ENCODE measurements around the gene TMEM218.

TMEM218 gene

DNA sequence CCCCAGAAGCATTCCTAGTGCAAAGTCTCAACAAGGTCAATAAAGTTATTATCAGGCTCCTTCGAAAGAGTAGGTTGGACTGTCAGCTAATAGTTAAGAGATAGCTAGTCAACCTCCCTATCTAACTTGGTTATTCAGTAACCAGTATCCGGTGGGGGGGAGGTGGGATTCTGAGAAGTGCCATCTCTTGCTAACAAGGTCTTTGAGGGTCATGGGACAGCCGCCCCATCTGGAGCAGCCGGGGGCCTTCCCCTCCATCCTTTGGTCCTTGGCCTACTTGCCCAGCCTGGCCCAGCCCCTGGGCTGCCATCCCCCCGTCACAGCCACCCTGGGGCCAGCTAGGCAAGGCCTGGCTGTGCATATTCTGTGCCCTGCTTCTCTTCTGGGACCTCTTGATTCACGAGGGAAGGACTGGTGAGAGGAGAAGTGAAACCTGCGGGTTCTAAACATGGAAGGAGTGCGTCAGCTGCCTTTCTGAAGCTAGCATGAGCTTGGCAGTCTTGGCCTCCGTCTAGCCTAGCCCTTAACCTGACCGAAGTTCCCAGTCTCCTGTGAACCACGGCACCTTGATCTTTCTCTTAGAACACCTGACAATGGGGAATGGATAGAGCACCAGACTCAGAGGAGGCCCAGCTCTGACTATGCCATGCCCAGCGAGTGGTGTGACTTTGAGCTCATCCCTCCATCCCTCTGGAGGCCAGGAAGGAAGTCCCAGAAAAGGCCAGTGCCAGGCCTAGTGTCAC lies 39.0 kb downstream of the TMEM218 start:
- no peaks in the 10 kb centered on the region for H3K36me3 ChIP-seq (ENCODE audit: insufficient read depth, low read length)
- H3K79me2 ChIP-seq (ENCODE audit: insufficient read depth, low read length) = no peaks in the 10 kb centered on the region
- H3F3A ChIP-seq (ENCODE audit: low read depth) = no peaks in the 10 kb centered on the region
- peaks cover 29% of the 10 kb centered on the region for H3K4me1 ChIP-seq (ENCODE audit: insufficient read depth, low read length, poor library complexity, severe bottlenecking)
- H3K4me2 ChIP-seq (ENCODE audit: low read depth, low read length, poor library complexity, severe bottlenecking) = no peak overlapping the region
- TF ChIP-seq, protein P1, sequence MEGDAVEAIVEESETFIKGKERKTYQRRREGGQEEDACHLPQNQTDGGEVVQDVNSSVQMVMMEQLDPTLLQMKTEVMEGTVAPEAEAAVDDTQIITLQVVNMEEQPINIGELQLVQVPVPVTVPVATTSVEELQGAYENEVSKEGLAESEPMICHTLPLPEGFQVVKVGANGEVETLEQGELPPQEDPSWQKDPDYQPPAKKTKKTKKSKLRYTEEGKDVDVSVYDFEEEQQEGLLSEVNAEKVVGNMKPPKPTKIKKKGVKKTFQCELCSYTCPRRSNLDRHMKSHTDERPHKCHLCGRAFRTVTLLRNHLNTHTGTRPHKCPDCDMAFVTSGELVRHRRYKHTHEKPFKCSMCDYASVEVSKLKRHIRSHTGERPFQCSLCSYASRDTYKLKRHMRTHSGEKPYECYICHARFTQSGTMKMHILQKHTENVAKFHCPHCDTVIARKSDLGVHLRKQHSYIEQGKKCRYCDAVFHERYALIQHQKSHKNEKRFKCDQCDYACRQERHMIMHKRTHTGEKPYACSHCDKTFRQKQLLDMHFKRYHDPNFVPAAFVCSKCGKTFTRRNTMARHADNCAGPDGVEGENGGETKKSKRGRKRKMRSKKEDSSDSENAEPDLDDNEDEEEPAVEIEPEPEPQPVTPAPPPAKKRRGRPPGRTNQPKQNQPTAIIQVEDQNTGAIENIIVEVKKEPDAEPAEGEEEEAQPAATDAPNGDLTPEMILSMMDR (conservative IDR thresholded peaks at IDR 0.05; ENCODE audit: low read length) = no peak
- no peak for TF ChIP-seq EZH2phosphoT487 (IDR thresholded peaks at IDR 0.05; ENCODE audit: borderline replicate concordance)
- no peaks in the 10 kb centered on the region for H3K9me3 ChIP-seq (ENCODE audit: insufficient read depth, low read depth, low read length)
- no peaks in the 10 kb centered on the region for H3K9me2 ChIP-seq (replicated peaks; ENCODE audit: low read depth, low read length)
- H3K4me3 ChIP-seq (ENCODE audit: low read length, poor library complexity, severe bottlenecking) = no peak overlapping the region
- no peaks in the 10 kb centered on the region for H4K20me1 ChIP-seq (ENCODE audit: insufficient read depth, low read length, poor library complexity, severe bottlenecking)
- H2AFZ ChIP-seq (ENCODE audit: low read length) = no peak overlapping the region
- H3K27me3 ChIP-seq (ENCODE audit: insufficient read depth, low read length, poor library complexity, severe bottlenecking) = no peaks in the 10 kb centered on the region
- no peak overlapping the region for H3K9ac ChIP-seq (ENCODE audit: low read depth, low read length, poor library complexity, severe bottlenecking)

DNA sequence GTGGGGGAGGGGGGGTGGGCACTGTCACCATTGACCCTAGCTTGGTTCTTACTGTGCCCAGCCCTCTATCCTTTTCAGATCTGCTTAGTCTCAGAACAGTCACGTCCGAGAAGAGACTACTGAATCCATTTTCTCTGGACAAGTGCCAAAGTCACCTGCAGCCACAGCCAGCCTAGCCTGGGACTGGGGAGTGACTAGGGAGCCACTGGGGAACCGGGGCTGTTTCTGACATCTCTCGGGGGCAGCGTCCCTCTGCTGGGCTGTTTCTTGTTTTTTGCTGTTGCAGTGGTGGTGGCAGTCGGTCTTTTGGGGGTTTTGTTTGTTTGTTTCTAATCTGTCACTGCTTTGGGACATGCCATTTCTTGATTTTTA lies 39.6 kb downstream of the TMEM218 start:
- TF ChIP-seq, protein P1 (conservative IDR thresholded peaks at IDR 0.05; ENCODE audit: low read length) = no peak
- TF ChIP-seq EZH2phosphoT487 (IDR thresholded peaks at IDR 0.05; ENCODE audit: borderline replicate concordance) = no peak
- Histone ChIP-seq H3K36me3 (ENCODE audit: insufficient read depth, low read length) (no peaks in the 10 kb centered on the region), H3K9ac (ENCODE audit: low read depth, low read length, poor library complexity, severe bottlenecking) (no peak overlapping the region), H4K20me1 (ENCODE audit: insufficient read depth, low read length, poor library complexity, severe bottlenecking) (no peaks in the 10 kb centered on the region), H3K9me3 (ENCODE audit: insufficient read depth, low read depth, low read length) (no peaks in the 10 kb centered on the region), H3K4me1 (ENCODE audit: insufficient read depth, low read length, poor library complexity, severe bottlenecking) (peaks cover 29% of the 10 kb centered on the region), H3K4me2 (ENCODE audit: low read depth, low read length, poor library complexity, severe bottlenecking) (no peak overlapping the region), H3K27me3 (ENCODE audit: insufficient read depth, low read length, poor library complexity, severe bottlenecking) (no peaks in the 10 kb centered on the region), H2AFZ (ENCODE audit: low read length) (no peak overlapping the region), H3K9me2 (replicated peaks; ENCODE audit: low read depth, low read length) (no peaks in the 10 kb centered on the region), H3K79me2 (ENCODE audit: insufficient read depth, low read length) (no peaks in the 10 kb centered on the region), H3F3A (ENCODE audit: low read depth) (no peaks in the 10 kb centered on the region), H3K4me3 (ENCODE audit: low read length, poor library complexity, severe bottlenecking) (no peak overlapping the region)

DNA sequence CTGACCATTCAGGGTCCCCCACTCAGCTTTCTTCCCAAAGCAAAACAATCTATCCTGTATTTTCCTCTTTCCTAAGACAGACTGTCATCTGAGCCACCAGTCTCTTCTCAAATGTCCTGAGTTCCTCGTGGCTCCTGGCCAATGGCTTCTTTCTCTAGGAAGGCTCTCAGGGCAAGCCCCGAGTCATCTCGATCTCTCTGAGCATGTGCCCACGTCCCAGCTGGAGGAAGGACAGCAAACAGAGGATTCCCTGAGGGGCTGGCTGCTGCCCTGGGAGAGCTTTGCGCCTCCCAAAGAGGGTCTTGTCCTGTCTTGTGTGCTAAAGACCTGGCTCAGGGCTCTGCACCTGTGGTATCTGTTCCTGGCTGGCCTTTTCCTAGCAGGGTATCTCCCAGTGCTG lies 40.0 kb downstream of the TMEM218 start:
- Histone ChIP-seq H3K4me2 (ENCODE audit: low read depth, low read length, poor library complexity, severe bottlenecking) (peak overlapping the region; percentile 65), H3K9ac (ENCODE audit: low read depth, low read length, poor library complexity, severe bottlenecking) (peak overlapping the region; percentile 61)

More for the DNA sequence above, 40.0 kb downstream of the TMEM218 start:
- peaks cover 29% of the 10 kb centered on the region for H3K4me1 ChIP-seq (ENCODE audit: insufficient read depth, low read length, poor library complexity, severe bottlenecking)
- no peak overlapping the region for H3K4me3 ChIP-seq (ENCODE audit: low read length, poor library complexity, severe bottlenecking)
- no peaks in the 10 kb centered on the region for H3K36me3 ChIP-seq (ENCODE audit: insufficient read depth, low read length)
- H3K27me3 ChIP-seq (ENCODE audit: insufficient read depth, low read length, poor library complexity, severe bottlenecking) = no peaks in the 10 kb centered on the region
- no peaks in the 10 kb centered on the region for H3K79me2 ChIP-seq (ENCODE audit: insufficient read depth, low read length)
- no peak for TF ChIP-seq EZH2phosphoT487 (IDR thresholded peaks at IDR 0.05; ENCODE audit: borderline replicate concordance)
- TF ChIP-seq, protein P1 (conservative IDR thresholded peaks at IDR 0.05; ENCODE audit: low read length) = no peak
- H3F3A ChIP-seq (ENCODE audit: low read depth) = no peaks in the 10 kb centered on the region
- no peaks in the 10 kb centered on the region for H3K9me2 ChIP-seq (replicated peaks; ENCODE audit: low read depth, low read length)
- H2AFZ ChIP-seq (ENCODE audit: low read length) = peak overlapping the region; percentile 71; the same call in 1 of the 2 replicates
- H3K9me3 ChIP-seq (ENCODE audit: insufficient read depth, low read depth, low read length) = no peaks in the 10 kb centered on the region
- H4K20me1 ChIP-seq (ENCODE audit: insufficient read depth, low read length, poor library complexity, severe bottlenecking) = no peaks in the 10 kb centered on the region

All from Loucy (cell line).